Nephron progenitor cell (in vitro differentiated cells): Measurements from ENCODE around the gene PDGFC.

ENCODE experiments used
- DNase-seq: peaks from one replicate; pipeline ENCODE4 v3.0.0; 2021
- H3K27ac Mint-ChIP-seq: 2 replicates; pipeline ENCODE4 v1.8.0; 2021; ENCODE audit warnings: mild to moderate bottlenecking, moderate library complexity, mixed read lengths
- H3K27me3 Mint-ChIP-seq: 2 replicates; pipeline ENCODE4 v1.8.0; 2021; ENCODE audit warnings: mild to moderate bottlenecking, low read depth, mixed read lengths; ENCODE audit not compliant: poor library complexity
- H3K36me3 Mint-ChIP-seq: 2 replicates; pipeline ENCODE4 v1.8.0; 2021; ENCODE audit warnings: low read depth, mixed read lengths
- H3K4me1 Mint-ChIP-seq: 2 replicates; pipeline ENCODE4 v1.8.0; 2021; ENCODE audit warnings: mixed read lengths
- H3K4me3 Mint-ChIP-seq: 2 replicates; pipeline ENCODE4 v1.8.0; 2021; ENCODE audit warnings: mild to moderate bottlenecking, moderate library complexity, mixed read lengths
- H3K9me3 Mint-ChIP-seq: 2 replicates; pipeline ENCODE4 v1.8.0; 2021; ENCODE audit warnings: mild to moderate bottlenecking, moderate library complexity, mixed read lengths
- CTCF ChIP-seq: fragments of 200-600 bp; sonication (generic); IDR thresholded peaks from 2 replicates; pipeline ENCODE4 v1.5.0; 2021; ENCODE audit warnings: antibody characterized with exemption

Gene PDGFC

GRCh38 chr4:157012781-157013180 is 41.2 kb upstream of the PDGFC start:
- Mint-ChIP-seq H3K36me3 (no peaks in the 10 kb centered on the region), H3K27me3 (peaks cover 2% of the 10 kb centered on the region), H3K4me1 (no peaks in the 10 kb centered on the region), H3K9me3 (no peaks in the 10 kb centered on the region), H3K4me3 (no peak overlapping the region), H3K27ac (no peak overlapping the region)
- TF ChIP-seq CTCF = no peak
- DNase-seq = no peak

GRCh38 chr4:157012296-157012695 is 40.7 kb upstream of the PDGFC start:
- no peak for DNase-seq
- Mint-ChIP-seq H3K36me3 (no peaks in the 10 kb centered on the region), H3K4me1 (no peaks in the 10 kb centered on the region), H3K27ac (no peak overlapping the region), H3K27me3 (peaks cover 2% of the 10 kb centered on the region), H3K4me3 (no peak overlapping the region), H3K9me3 (no peaks in the 10 kb centered on the region)
- no peak for TF ChIP-seq CTCF

- Mint-ChIP-seq H3K27ac (no peak overlapping the region), H3K27me3 (peaks cover 2% of the 10 kb centered on the region), H3K4me3 (no peak overlapping the region), H3K9me3 (no peaks in the 10 kb centered on the region), H3K4me1 (no peaks in the 10 kb centered on the region), H3K36me3 (no peaks in the 10 kb centered on the region)
- TF ChIP-seq CTCF = no peak
- no peak for DNase-seq
Observed at GRCh38 chr4:157010630-157011029, 39.0 kb upstream of the PDGFC start.

- no peak for DNase-seq
- H3K4me3 Mint-ChIP-seq = no peak overlapping the region
- TF ChIP-seq CTCF = no peak
- no peaks in the 10 kb centered on the region for H3K9me3 Mint-ChIP-seq
- H3K27ac Mint-ChIP-seq = no peak overlapping the region
- H3K4me1 Mint-ChIP-seq = no peaks in the 10 kb centered on the region
- no peaks in the 10 kb centered on the region for H3K36me3 Mint-ChIP-seq
- H3K27me3 Mint-ChIP-seq = peaks cover 2% of the 10 kb centered on the region
Observed at GRCh38 chr4:157005831-157006230, 34.2 kb upstream of the PDGFC start.

GRCh38 chr4:157005193-157005592 is 33.6 kb upstream of the PDGFC start:
- Mint-ChIP-seq H3K4me1 (no peaks in the 10 kb centered on the region), H3K4me3 (no peak overlapping the region), H3K27me3 (peaks cover 2% of the 10 kb centered on the region), H3K27ac (no peak overlapping the region), H3K36me3 (no peaks in the 10 kb centered on the region), H3K9me3 (no peaks in the 10 kb centered on the region)
- no peak for TF ChIP-seq CTCF
- DNase-seq = no peak

- Mint-ChIP-seq H3K27ac (no peak overlapping the region), H3K4me1 (peaks cover under 1% of the 10 kb centered on the region), H3K36me3 (no peaks in the 10 kb centered on the region), H3K9me3 (no peaks in the 10 kb centered on the region), H3K27me3 (peaks cover 2% of the 10 kb centered on the region), H3K4me3 (no peak overlapping the region)
- no peak for DNase-seq
- TF ChIP-seq CTCF = no peak
Observed at GRCh38 chr4:157004279-157005161, 32.9 kb upstream of the PDGFC start.
